Posterior cingulate gyrus (tissue), 11 donors: Measurements from ENCODE around the gene CFAP97D1.
"Not testable (repeated sequence)": the region's sequence is repeated elsewhere in the genome, so short reads cannot be mapped to it uniquely, and the experiment has no call there.

Experiments used
- DNase-seq, 10 donors: peaks; one replicate each; pipeline versions ENCODE4 v3.0.0 to v3.0.0-alpha.2; 2020 to 2021; ENCODE audit warnings: mixed read lengths in 3 of 10
- intact Hi-C: fragments of 100-400 bp; cut with DNase I; formaldehyde crosslinking; loops from one replicate; pipeline ENCODE4 v1.15.1; 2023

CFAP97D1 gene

GRCh38 chr17:43790311-43790940 lies 10.2 kb downstream of the CFAP97D1 start:
- peak in 5 of 10 donors; percentile 40 to 94 (median 50) for DNase-seq
- intact Hi-C loops = no loop called here

- no peak for DNase-seq
- intact Hi-C loops = no loop called here
Observed at GRCh38 chr17:43791589-43791988, 11.4 kb downstream of the CFAP97D1 start.

GRCh38 chr17:43792668-43793067 lies 12.4 kb downstream of the CFAP97D1 start:
- intact Hi-C loops, DNase-seq: not testable (repeated sequence)

GRCh38 chr17:43798024-43798423 lies 17.8 kb downstream of the CFAP97D1 start:
- DNase-seq, intact Hi-C loops: not testable (repeated sequence)

GRCh38 chr17:43799047-43799446 lies 18.8 kb downstream of the CFAP97D1 start:
- intact Hi-C loops = no loop called here
- DNase-seq = no peak

GRCh38 chr17:43800736-43801135 lies 20.5 kb downstream of the CFAP97D1 start:
- no peak for DNase-seq
- intact Hi-C loops = no loop called here

- intact Hi-C loops = no loop called here
- DNase-seq = no peak
Observed at GRCh38 chr17:43801844-43802243, 21.6 kb downstream of the CFAP97D1 start.

GRCh38 chr17:43803758-43804157 lies 23.5 kb downstream of the CFAP97D1 start:
- no peak for DNase-seq
- intact Hi-C loops = no loop called here

GRCh38 chr17:43805117-43805516 lies 24.9 kb downstream of the CFAP97D1 start:
- DNase-seq = no peak
- intact Hi-C loops = no loop called here

GRCh38 chr17:43808076-43808475 lies 27.8 kb downstream of the CFAP97D1 start:
- intact Hi-C loops = no loop called here
- DNase-seq = no peak

GRCh38 chr17:43809121-43809520 lies 28.9 kb downstream of the CFAP97D1 start:
- DNase-seq = no peak
- intact Hi-C loops = no loop called here

- DNase-seq = no peak
- intact Hi-C loops = no loop called here
Observed at GRCh38 chr17:43810226-43810715, 30.0 kb downstream of the CFAP97D1 start.

- intact Hi-C loops = no loop called here
- DNase-seq = no peak
Observed at GRCh38 chr17:43810823-43811222, 30.6 kb downstream of the CFAP97D1 start.

GRCh38 chr17:43812396-43813265 lies 32.4 kb downstream of the CFAP97D1 start:
- intact Hi-C loops = no loop called here

GRCh38 chr17:43813386-43813785 lies 33.2 kb downstream of the CFAP97D1 start:
- DNase-seq = no peak
- intact Hi-C loops = no loop called here

More at GRCh38 chr17:43812396-43813265, 32.4 kb downstream of the CFAP97D1 start:
- no peak for DNase-seq

- DNase-seq = peak in 1 of 10 donors; percentile 77
- intact Hi-C loops = no loop called here
Observed at GRCh38 chr17:43814026-43814425, 33.8 kb downstream of the CFAP97D1 start.

GRCh38 chr17:43814714-43815113 lies 34.5 kb downstream of the CFAP97D1 start:
- DNase-seq = no peak
- intact Hi-C loops = no loop called here

GRCh38 chr17:43816336-43817320 lies 36.4 kb downstream of the CFAP97D1 start:
- intact Hi-C loops = no loop called here
- DNase-seq = no peak

- intact Hi-C loops = no loop called here
- DNase-seq = no peak
Observed at GRCh38 chr17:43817826-43818225, 37.6 kb downstream of the CFAP97D1 start.

- no peak for DNase-seq
- intact Hi-C loops = no loop called here
Observed at GRCh38 chr17:43818966-43819365, 38.7 kb downstream of the CFAP97D1 start.
